ENCODE measurements around the gene TMEM63C.

DNA sequence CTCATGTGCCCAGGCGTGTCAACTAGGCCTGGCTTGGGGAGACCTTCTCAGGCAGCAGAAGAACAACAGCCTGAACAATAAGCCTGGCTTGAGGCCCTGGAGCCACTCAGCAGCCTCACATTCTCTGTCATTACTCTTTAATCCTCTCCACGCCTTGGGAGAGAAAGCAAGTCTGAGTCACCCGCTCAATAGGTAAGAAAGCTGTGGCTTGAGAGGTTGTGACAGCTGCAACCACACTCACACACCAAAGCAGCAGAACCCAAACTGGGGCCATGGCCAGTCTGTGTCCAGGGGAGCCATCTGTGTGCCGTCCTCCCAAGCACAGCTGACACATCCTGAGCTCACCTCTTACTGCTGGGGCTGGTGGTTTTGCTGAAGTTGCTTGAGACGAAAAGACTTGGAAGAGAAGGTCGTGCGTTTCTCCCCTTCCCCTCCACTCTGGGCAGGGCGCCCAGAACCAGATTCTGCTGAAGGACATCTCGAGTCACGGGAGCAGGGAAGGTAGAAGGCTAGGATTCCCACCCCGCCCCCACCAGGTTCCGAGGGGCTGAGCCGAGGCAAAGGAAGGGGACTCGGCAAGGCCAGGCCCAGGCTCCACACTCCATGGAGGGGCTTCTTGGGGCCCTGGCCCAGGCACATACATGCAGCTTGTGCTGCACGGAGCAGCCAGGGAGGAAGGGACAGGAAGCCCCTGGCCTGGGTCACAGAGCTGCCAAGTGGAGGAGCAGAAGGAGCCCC, 5.5 kb downstream of the TMEM63C start:
- TF ChIP-seq, protein P1, sequence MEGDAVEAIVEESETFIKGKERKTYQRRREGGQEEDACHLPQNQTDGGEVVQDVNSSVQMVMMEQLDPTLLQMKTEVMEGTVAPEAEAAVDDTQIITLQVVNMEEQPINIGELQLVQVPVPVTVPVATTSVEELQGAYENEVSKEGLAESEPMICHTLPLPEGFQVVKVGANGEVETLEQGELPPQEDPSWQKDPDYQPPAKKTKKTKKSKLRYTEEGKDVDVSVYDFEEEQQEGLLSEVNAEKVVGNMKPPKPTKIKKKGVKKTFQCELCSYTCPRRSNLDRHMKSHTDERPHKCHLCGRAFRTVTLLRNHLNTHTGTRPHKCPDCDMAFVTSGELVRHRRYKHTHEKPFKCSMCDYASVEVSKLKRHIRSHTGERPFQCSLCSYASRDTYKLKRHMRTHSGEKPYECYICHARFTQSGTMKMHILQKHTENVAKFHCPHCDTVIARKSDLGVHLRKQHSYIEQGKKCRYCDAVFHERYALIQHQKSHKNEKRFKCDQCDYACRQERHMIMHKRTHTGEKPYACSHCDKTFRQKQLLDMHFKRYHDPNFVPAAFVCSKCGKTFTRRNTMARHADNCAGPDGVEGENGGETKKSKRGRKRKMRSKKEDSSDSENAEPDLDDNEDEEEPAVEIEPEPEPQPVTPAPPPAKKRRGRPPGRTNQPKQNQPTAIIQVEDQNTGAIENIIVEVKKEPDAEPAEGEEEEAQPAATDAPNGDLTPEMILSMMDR (conservative IDR thresholded peaks at IDR 0.05; ENCODE audit: low read length): no peak
- TF ChIP-seq EZH2phosphoT487 (IDR thresholded peaks at IDR 0.05; ENCODE audit: borderline replicate concordance): no peak
